ENCODE data around the gene ITPR2. TPM values are rescaled to one million over a fixed set of nuclear protein-coding genes. Genes with fewer than 3 reads are reported as not detected.

The ITPR2 gene
- total and polyA plus RNA-seq, 12 donors, result 5.1 to 144 (median 66.4) TPM

GRCh38 chr12:26746121-26746714 lies 86.8 kb downstream of the ITPR2 start:
- peaks cover 21 to 48% of the 10 kb centered on the region in 2 donors for H3K4me1 ChIP-seq (replicated peaks in 1 of 2)

DNA sequence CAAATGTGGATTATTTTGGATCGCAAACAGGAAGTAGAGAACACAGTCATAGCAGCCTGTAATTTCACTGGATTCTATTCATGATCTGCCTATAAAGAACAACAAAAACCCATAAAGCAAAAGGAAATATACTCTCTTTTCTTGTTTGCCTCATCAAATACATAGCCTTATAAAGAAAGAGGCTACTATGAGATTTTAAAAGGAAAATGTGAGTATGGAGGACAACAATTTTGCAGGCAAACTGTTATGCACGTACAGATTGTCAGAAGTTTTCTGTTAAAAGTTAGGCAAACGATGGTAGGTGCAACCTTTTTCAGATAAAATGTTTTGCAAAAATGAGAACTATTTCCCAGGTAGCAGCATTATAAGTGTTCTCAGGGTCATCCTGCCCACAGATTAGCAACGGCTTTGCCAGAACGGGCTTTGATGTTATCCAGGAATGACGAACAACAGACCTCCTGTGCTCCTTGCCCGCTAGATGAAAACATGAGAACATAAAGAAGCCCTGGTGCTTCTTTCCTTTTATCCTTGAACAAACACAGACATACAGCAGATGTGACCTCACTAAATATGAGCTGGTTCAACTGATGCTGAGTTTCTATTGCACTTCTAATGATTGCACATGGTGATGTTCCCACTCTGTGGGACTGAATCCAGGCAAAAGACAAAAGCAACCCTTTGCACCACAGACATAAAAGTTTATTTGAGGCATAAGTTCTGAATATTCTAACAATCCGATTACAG lies 88.1 kb downstream of the ITPR2 start:
- 41 to 57% (median 51%) methylated on average over 8 of the region's 8 CpGs for WGBS, 4 donors
- intact Hi-C loops (cut with DNase I), result no loop called here
- peak overlapping the region in 1 of 5 donors; percentile 18 for H3K27ac ChIP-seq

More at GRCh38 chr12:26746121-26746714, 86.8 kb downstream of the ITPR2 start:
- no peak for TF ChIP-seq POLR2A (IDR thresholded peaks at IDR 0.05)
- TF ChIP-seq, protein P1, sequence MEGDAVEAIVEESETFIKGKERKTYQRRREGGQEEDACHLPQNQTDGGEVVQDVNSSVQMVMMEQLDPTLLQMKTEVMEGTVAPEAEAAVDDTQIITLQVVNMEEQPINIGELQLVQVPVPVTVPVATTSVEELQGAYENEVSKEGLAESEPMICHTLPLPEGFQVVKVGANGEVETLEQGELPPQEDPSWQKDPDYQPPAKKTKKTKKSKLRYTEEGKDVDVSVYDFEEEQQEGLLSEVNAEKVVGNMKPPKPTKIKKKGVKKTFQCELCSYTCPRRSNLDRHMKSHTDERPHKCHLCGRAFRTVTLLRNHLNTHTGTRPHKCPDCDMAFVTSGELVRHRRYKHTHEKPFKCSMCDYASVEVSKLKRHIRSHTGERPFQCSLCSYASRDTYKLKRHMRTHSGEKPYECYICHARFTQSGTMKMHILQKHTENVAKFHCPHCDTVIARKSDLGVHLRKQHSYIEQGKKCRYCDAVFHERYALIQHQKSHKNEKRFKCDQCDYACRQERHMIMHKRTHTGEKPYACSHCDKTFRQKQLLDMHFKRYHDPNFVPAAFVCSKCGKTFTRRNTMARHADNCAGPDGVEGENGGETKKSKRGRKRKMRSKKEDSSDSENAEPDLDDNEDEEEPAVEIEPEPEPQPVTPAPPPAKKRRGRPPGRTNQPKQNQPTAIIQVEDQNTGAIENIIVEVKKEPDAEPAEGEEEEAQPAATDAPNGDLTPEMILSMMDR (IDR thresholded peaks at IDR 0.05), result no peak
- Histone ChIP-seq H3K27ac (no peak overlapping the region), H3K27me3 (no peaks in the 10 kb centered on the region), H3K36me3 (replicated peaks in 1 of 2) (no peaks in the 10 kb centered on the region), H3K9me3 (replicated peaks in 1 of 3) (no peaks in the 10 kb centered on the region), H3K4me3 (no peak overlapping the region)
- WGBS, 4 donors, result 63 to 78% (median 72%) methylated on average over 4 of the region's 4 CpGs
- no peak for DNase-seq
- intact Hi-C loops (cut with DNase I), result no loop called here

GRCh38 chr12:26744042-26744626 lies 88.9 kb downstream of the ITPR2 start:
- no peak overlapping the region for H3K4me3 ChIP-seq
- TF ChIP-seq, protein P1 (IDR thresholded peaks at IDR 0.05), result no peak
- peaks cover 0 to 3% (median 0%) of the 10 kb centered on the region in 3 donors for H3K9me3 ChIP-seq (replicated peaks in 1 of 3)
- peaks cover 21 to 62% of the 10 kb centered on the region in 2 donors for H3K4me1 ChIP-seq (replicated peaks in 1 of 2)
- no peak for DNase-seq
- no peaks in the 10 kb centered on the region for H3K36me3 ChIP-seq (replicated peaks in 1 of 2)
- intact Hi-C loops (cut with DNase I), result no loop called here
- no peak overlapping the region for H3K27ac ChIP-seq
- 82 to 98% (median 94%) methylated on average over 5 of the region's 5 CpGs for WGBS, 4 donors
- H3K27me3 ChIP-seq, result no peaks in the 10 kb centered on the region

More for the DNA sequence above, 88.1 kb downstream of the ITPR2 start:
- TF ChIP-seq, protein P1 (IDR thresholded peaks at IDR 0.05), result no peak
- Histone ChIP-seq H3K9me3 (replicated peaks in 1 of 3) (no peaks in the 10 kb centered on the region), H3K4me3 (no peak overlapping the region), H3K36me3 (replicated peaks in 1 of 2) (no peaks in the 10 kb centered on the region), H3K27me3 (no peaks in the 10 kb centered on the region), H3K4me1 (replicated peaks in 1 of 2) (peaks cover 21 to 61% of the 10 kb centered on the region in 2 donors)
- DNase-seq, result peak in 1 of 7 donors; percentile 66

DNA sequence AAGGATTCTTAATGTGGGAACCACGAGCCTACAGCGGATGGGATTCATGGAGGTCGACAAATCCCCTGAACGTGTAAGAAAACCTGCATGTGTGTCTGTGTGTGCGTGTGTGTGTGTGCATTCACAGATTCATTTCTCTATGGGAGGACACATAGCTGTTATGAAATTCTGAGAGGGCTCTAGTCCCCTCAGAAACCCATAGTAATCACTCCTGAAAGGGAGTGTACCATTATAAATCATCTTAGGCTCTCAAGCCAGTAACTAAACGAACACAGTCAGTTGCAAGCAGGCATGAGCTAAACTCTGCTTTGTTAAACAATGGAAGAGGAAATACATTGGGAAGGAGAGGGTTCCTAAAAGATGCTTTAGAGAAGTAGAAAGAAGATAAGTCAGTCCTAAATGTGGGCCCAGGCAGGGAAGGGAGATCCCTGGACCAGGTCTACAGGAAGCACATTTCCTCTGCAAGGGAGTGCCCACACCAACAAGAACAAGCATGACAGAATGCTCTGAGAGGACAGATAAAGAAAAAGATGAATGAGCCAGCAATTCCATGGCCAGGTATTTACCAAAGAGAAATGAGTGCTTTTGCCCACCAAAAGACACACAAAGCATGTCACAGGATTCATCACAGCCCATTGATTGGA lies 91.3 kb downstream of the ITPR2 start:
- TF ChIP-seq, protein P1 (IDR thresholded peaks at IDR 0.05), result no peak
- no peak for DNase-seq
- no peaks in the 10 kb centered on the region for H3K36me3 ChIP-seq (replicated peaks in 1 of 2)
- no peaks in the 10 kb centered on the region for H3K27me3 ChIP-seq
- 82 to 88% (median 85%) methylated on average over 6 of the region's 6 CpGs for WGBS, 4 donors
- peaks cover 18 to 51% of the 10 kb centered on the region in 2 donors for H3K4me1 ChIP-seq (replicated peaks in 1 of 2)
- intact Hi-C loops (cut with DNase I), result no loop called here
- H3K4me3 ChIP-seq, result no peak overlapping the region
- peaks cover 0 to 11% (median 0%) of the 10 kb centered on the region in 3 donors for H3K9me3 ChIP-seq (replicated peaks in 1 of 3)
- H3K27ac ChIP-seq, result no peak overlapping the region

Data from adrenal gland (tissue), 12 donors.